Measurements from ENCODE around the gene KRT10.
A peak's percentile ranks its signal among the peaks of the same experiment; 100 is the strongest.
"Not testable (repeated sequence)": the region's sequence is repeated elsewhere in the genome, so short reads cannot be mapped to it uniquely, and the experiment has no call there.

Gene KRT10

DNA sequence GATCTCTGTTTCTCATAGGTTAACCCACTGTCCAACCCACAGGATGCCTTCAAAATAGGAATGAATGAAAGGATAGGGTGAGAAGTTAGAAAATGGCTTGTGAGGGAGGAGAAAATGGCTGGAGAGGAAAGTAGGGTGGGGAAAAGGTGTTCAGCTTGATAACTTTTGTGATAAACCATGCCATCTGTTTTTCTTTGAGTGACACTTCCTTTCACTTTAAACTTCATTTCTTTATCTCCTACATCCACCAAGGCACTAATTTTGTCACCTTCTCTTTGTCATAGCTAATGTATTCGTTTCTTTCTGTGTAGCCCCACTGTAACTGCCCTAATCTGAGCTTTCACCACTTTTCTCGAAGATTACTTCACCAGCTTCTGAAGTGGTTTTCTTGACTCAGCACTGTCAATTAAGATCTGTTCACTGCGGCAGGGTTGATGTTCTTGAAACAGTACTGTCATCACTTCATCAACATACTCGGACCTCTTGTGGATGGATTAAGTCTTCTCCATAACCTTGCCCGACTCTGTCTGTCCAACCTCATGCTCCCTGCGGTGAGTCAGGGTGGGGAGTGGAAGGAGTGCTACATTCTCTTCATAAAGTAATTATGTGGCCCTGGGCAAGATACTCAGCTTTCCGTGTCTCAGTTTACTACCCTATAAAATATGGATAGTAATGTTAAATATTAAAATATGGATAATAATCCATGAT, 5.5 kb upstream of the KRT10 start:
- in situ Hi-C loops (cut with HindIII; ENCODE audit: low pct_unique_long_range_greater_than_20kb, low sequenced_read_pairs) = no loop called here
- no peak for DNase-seq (ENCODE audit: low read depth in 1 of 2, low spot score in 1 of 2)
- no peak for TF ChIP-seq JUND (IDR thresholded peaks at IDR 0.05; ENCODE audit: low read depth)

DNA sequence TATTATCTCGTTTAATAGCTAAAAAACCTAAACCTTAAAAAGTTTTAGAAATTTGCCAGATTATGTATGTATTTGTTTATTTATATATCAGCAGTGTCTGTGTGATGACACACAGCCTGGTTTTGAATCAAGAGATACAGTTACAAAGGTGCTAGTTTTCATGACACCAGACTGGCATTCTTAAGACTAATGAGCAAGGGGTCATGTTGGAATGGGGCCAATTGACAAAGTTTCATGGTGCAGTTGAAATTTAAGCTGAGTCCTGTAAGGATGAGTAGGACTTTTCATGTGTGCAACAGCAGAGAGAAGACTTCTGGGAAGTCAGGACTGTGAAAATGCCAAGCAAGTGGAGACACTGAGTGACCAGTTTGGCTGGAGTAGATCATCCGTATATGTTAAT, 3.2 kb upstream of the KRT10 start:
- no peak for DNase-seq (ENCODE audit: low read depth in 1 of 2, low spot score in 1 of 2)
- in situ Hi-C loops (cut with HindIII; ENCODE audit: low pct_unique_long_range_greater_than_20kb, low sequenced_read_pairs) = no loop called here
- no peak for TF ChIP-seq JUND (IDR thresholded peaks at IDR 0.05; ENCODE audit: low read depth)

DNA sequence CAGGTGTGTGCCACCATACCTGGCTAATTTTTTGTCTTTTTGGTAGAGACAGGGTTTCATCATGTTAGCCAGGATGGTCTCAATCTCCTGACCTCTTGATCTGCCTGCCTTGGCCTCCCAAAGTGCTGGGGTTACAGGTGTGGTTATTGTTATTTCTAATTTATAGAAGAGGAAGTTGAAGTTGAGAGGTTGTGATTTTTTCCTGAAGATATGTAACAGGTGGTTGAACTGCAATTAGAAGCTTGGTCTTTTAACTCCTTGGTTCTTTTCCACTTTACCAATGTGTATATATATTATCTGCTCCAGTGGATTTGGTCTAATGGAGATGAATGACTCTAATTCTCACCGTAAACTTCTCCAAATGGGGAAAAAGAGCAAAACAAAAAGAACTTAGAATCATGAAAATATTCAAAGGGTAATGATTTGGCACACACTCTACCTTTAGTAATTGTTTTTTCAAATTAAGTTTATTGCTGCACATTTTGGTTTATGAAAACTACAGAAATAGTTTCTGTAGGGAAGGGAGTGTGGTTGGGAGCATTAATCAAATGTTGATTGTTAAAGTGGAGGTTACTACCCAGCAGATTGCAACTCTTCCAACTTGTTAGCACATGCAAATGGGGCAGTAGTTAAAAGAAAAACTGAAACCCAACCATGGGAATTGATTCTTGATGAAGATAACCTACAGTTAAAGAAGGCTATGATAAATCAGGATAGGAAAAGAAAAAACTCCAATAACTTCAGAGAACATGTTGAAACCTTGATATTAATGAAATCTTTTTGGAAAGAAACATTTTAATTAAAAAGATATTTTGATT, 1.8 kb upstream of the KRT10 start:
- in situ Hi-C loops (cut with HindIII; ENCODE audit: low pct_unique_long_range_greater_than_20kb, low sequenced_read_pairs) = no loop called here
- no peak for TF ChIP-seq JUND (IDR thresholded peaks at IDR 0.05; ENCODE audit: low read depth)
- DNase-seq (ENCODE audit: low read depth in 1 of 2, low spot score in 1 of 2) = no peak

DNA sequence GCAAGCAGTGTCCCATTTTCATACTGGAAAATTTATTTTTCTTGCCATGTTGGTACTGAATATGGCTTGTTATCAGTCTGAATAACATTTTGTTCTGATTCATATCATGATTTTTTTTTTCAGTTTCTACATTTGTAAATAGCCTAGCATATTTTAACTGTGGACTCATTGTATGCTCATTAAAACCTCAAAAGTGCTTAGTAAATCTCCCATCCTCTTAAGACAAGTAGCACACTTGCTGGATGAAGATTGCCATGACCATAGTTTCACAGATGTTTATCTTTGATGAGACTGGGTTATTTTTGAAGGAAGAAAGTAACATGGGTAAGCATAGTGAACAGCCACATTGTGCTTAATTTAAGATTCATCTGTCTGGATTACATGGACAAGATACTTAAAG, 878 bp downstream of the KRT10 start:
- no peak for DNase-seq (ENCODE audit: low read depth in 1 of 2, low spot score in 1 of 2)
- no peak for TF ChIP-seq JUND (IDR thresholded peaks at IDR 0.05; ENCODE audit: low read depth)
- in situ Hi-C loops (cut with HindIII; ENCODE audit: low pct_unique_long_range_greater_than_20kb, low sequenced_read_pairs) = no loop called here

DNA sequence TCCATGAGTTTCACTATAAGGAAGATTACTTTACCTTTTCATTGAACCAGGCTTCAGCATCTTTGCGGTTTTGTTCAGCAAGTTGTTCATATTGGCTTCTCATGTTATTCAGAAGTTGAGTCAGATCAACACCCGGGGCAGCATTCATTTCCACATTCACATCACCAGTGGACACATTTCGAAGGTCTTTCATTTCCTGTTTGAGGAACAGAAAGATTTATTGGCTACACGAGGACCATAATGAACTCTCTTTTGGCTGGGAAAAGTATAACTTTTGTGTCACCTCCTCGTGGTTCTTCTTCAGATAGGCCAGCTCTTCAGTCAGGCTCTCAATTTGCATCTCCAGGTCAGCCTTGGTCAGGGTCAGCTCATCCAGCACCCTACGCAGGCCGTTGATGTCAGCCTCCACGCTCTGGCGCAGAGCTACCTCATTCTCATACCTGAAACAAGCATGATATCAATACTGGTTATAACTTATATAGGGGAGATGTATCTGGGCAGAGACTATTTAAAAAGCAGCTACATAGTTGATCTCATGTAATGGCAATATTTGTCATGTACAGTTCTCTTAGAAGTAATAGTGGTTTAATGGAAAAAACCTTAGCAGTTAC, 2.1 kb downstream of the KRT10 start:
- no peak for DNase-seq (ENCODE audit: low read depth in 1 of 2, low spot score in 1 of 2)
- in situ Hi-C loops (cut with HindIII; ENCODE audit: low pct_unique_long_range_greater_than_20kb, low sequenced_read_pairs) = no loop called here
- no peak for TF ChIP-seq JUND (IDR thresholded peaks at IDR 0.05; ENCODE audit: low read depth)

DNA sequence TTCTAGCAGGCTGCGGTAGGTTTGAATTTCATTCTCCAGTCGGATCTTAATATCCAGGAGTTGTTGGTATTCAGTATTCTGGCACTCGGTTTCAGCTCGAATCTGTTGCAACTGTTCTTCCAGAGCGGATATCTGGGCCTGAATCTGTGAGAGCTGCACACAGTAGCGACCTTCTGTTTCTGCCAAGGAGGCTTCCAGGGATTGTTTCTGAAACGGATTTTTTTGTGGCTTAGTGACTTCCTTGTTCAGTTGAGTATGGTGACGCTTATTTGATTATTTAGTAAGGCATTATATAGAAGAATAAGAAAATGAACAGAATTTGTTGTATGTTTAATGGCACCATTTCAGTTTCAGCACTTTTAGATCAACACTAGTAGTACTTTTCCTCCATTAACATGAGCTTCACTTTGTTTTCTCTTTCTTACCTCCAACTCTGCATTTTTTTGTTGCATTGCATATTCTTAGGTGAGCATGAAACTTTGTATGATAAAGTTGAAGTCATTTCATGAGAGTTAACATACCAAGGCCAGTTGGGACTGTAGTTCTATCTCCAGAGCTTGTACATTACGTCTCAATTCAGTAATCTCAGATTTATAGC, 2.8 kb downstream of the KRT10 start:
- in situ Hi-C loops (cut with HindIII; ENCODE audit: low pct_unique_long_range_greater_than_20kb, low sequenced_read_pairs) = no loop called here
- no peak for TF ChIP-seq JUND (IDR thresholded peaks at IDR 0.05; ENCODE audit: low read depth)

DNA sequence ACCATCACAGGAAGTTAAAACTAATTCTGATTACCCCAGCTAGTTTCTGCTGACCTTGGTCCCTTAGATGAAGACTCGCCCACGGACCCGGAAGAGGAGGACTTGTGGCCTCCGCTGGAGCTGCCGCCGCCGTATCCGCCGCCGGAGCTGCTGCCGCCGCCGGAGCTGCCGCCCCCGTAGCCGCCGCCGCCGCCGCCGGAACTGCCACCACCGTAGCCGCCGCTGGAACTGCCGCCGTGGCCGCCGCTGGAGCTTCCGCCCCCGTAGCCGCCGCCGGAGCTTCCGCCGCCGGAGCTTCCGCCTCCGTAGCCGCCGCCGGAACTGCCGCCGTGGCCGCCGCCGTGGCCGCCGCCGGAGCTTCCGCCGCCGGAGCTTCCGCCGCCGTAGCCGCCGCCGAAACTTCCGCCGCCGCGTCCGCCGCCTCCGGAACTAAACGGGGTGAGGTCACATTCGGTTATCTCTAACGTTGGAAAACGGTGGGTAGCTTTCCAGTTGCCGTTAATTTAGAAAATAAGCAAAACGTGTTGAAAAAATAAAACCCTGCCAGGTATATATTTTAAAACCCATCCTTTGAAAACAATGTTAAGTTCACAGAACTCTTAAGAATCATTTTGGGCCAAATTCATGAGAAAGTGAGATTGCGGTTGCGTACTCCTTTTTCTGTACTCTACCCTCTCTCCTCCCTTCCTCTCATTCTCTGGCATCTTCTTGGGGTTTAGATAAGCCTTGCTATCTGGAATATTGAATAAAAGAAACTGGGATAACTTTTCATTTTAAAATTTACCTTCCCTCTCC, 3.5 kb downstream of the KRT10 start:
- peak; percentile 62 to 86 for DNase-seq (ENCODE audit: low read depth in 1 of 2, low spot score in 1 of 2)
- in situ Hi-C loops (cut with HindIII; ENCODE audit: low pct_unique_long_range_greater_than_20kb, low sequenced_read_pairs) = no loop called here
- TF ChIP-seq JUND (IDR thresholded peaks at IDR 0.05; ENCODE audit: low read depth) = no peak

More for the DNA sequence above, 2.8 kb downstream of the KRT10 start:
- peak; percentile 34 to 40 for DNase-seq (ENCODE audit: low read depth in 1 of 2, low spot score in 1 of 2)

DNA sequence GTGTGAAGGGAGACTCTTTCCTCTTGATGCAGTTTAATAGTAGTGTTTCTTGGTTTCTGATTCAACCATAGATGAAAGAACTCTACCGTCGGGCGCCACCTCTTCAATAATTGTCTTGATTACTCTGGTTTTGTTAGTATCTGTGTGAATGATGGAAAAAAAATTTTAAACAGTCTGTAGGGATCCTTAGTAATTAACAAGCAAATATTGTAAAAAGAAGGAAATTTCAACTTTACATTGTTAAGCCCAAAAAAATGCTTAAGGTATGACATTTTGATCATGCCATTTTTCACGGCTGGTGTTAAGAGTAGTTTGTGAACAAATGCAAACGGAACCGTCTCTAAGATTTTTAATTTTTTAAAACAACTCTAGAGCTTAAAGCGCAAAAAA, 4.1 kb downstream of the KRT10 start:
- in situ Hi-C loops (cut with HindIII; ENCODE audit: low pct_unique_long_range_greater_than_20kb, low sequenced_read_pairs) = no loop called here
- peak in 1 of 2 experiments; percentile 18 for DNase-seq (ENCODE audit: low read depth in 1 of 2, low spot score in 1 of 2)
- TF ChIP-seq JUND (IDR thresholded peaks at IDR 0.05; ENCODE audit: low read depth) = no peak

DNA sequence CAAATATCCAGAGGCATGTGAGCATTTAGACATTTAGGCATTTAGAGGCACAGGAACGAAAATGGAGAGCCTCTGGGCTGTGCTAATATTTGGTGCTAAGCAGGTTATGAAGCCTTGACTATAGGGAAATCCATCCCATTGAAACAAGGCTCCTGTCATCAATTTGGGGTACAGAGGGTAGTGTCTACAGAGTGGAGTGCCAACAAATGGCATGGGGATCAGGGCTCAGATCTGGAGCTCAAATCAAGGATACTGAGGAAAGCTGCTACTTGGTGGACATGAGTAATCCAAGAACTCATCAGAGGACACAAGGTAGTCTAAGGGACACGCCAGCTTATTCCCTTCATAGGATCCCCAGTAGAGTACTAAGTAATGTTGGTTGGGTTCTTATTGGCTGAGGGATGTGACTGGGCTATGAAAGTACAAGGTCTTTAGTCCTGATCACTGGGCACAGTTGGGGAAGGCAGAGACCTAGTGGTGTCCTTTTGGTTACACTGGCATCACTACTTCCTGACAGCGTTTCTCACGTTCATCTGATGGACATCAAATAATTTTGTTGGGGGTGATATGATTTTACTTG, 5.2 kb downstream of the KRT10 start:
- no peak for TF ChIP-seq JUND (IDR thresholded peaks at IDR 0.05; ENCODE audit: low read depth)
- in situ Hi-C loops (cut with HindIII; ENCODE audit: low pct_unique_long_range_greater_than_20kb, low sequenced_read_pairs) = no loop called here

DNA sequence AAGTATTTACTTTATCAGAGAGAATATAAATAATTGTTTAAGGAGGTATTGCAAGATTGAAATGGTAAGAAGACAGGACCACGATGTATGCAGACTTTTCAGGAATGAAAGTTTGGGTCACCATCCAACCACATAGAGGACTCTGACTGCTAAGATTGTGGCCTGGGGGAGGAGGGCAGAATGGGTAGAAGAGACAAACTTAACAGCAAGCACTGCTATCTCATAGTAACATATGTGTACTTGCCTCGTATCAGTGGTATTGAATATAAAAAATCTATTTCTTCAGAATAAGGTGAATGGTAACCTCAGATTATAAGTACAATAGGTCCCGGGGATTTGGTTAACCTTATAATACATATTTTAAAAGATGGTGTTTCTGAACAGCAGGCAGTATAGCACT, 5.8 kb downstream of the KRT10 start:
- in situ Hi-C loops (cut with HindIII; ENCODE audit: low pct_unique_long_range_greater_than_20kb, low sequenced_read_pairs) = no loop called here
- no peak for DNase-seq (ENCODE audit: low read depth in 1 of 2, low spot score in 1 of 2)
- TF ChIP-seq JUND (IDR thresholded peaks at IDR 0.05; ENCODE audit: low read depth) = no peak

More for the DNA sequence above, 5.2 kb downstream of the KRT10 start:
- no peak for DNase-seq (ENCODE audit: low read depth in 1 of 2, low spot score in 1 of 2)

DNA sequence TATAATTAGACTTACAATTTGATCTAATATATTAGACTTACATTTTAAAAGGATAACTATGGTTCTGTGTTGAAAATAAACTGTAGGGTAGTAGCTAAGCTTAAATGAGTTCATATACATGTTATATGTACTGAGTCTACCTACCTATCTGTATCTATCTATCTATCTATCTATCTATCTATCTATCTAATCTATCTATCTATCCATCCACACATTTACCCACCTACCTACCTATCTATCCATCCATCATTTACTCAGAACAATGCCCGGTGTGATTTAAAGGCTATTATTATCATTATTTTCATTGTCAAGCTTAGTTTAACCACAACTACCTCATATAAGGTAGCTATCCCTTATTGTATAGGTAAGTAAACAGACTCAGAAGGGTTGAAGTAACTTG, 7.0 kb downstream of the KRT10 start:
- in situ Hi-C loops (cut with HindIII; ENCODE audit: low pct_unique_long_range_greater_than_20kb, low sequenced_read_pairs) = no loop called here
- no peak for DNase-seq (ENCODE audit: low read depth in 1 of 2, low spot score in 1 of 2)
- no peak for TF ChIP-seq JUND (IDR thresholded peaks at IDR 0.05; ENCODE audit: low read depth)

DNA sequence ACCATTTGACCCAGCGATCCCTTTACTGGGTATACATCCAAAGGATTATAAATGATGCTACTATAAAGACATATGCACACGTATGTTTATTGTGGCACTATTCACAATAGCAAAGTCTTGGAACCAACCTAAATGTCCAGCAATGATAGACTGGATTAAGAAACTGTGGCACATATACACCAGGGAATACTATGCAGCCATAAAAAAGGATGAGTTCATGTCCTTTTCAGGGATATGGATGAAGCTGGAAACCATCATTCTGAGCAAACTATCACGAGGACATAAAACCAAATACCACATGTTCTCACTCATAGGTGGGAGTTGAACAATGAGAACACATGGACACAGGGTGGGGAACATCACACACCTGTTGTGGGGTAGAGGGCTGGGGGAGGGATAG, 7.8 kb downstream of the KRT10 start:
- not testable (repeated sequence) for DNase-seq (ENCODE audit: low read depth in 1 of 2, low spot score in 1 of 2)

More for the DNA sequence above, 7.8 kb downstream of the KRT10 start:
- in situ Hi-C loops (cut with HindIII; ENCODE audit: low pct_unique_long_range_greater_than_20kb, low sequenced_read_pairs) = not testable (repeated sequence)

Measured in T47D (cell line).